A673 (cell line): ENCODE measurements around the gene RNU6-7. TPM values are rescaled to one million over a fixed set of nuclear protein-coding genes. Genes with fewer than 3 reads are reported as not detected.

ENCODE experiments used
- BruUV-seq: library from RNA; stranded (reverse); fragments of 400-500 nt; replicated peaks from 2 replicates; lab custom pipeline; 2021; lab: Mats Ljungman, UMichigan
- CTCF ChIA-PET: fragments of 300-600 bp; sonication (Branson Sonifier 250); formaldehyde crosslinking; loops from one replicate; lab custom pipeline; 2022; ENCODE audit warnings: antibody characterized with exemption; lab: Charles Lee
- POLR2A ChIA-PET: fragments of 300-600 bp; sonication (Branson Sonifier 250); formaldehyde crosslinking; loops from one replicate; lab custom pipeline; 2022; ENCODE audit warnings: antibody characterized with exemption; ENCODE audit not compliant: low non-redundant PET; lab: Charles Lee
- DNase-seq: peaks from one replicate; pipeline ENCODE4 v3.0.0-alpha.2; 2015; ENCODE audit warnings: low spot score
- H3K27ac ChIP-seq: fragments of 200-600 bp; sonication (generic); 2 replicates; pipeline ENCODE4 v1.5.1; 2016; ENCODE audit warnings: mixed run types, low read depth, mild to moderate bottlenecking, mixed read lengths, antibody characterized with exemption, low read length; ENCODE audit not compliant: poor library complexity, severe bottlenecking
- H3K27me3 ChIP-seq: fragments of 200-600 bp; sonication (generic); replicated peaks from 2 replicates; pipeline ENCODE4 v1.6.1; 2017; ENCODE audit warnings: mixed run types, low read depth, mild to moderate bottlenecking, mixed read lengths, antibody characterized with exemption, low read length; ENCODE audit not compliant: insufficient read depth, poor library complexity
- H3K36me3 ChIP-seq: fragments of 200-600 bp; sonication (generic); 2 replicates; pipeline ENCODE4 v1.6.1; 2016; ENCODE audit warnings: mixed run types, mild to moderate bottlenecking, mixed read lengths, antibody characterized with exemption, low read length; ENCODE audit not compliant: insufficient read depth, poor library complexity, severe bottlenecking
- H3K4me1 ChIP-seq: fragments of 200-600 bp; sonication (generic); 2 replicates; pipeline ENCODE4 v1.6.1; 2017; ENCODE audit warnings: mixed run types, mild to moderate bottlenecking, mixed read lengths, antibody characterized with exemption, low read length; ENCODE audit not compliant: insufficient read depth, poor library complexity, severe bottlenecking
- H3K4me3 ChIP-seq: fragments of 200-600 bp; sonication (generic); 2 replicates; pipeline ENCODE4 v1.5.1; 2016; ENCODE audit warnings: low read depth, mixed run types, mild to moderate bottlenecking, mixed read lengths, low read length; ENCODE audit not compliant: poor library complexity, severe bottlenecking
- H3K9me3 ChIP-seq: fragments of 200-600 bp; sonication (generic); 2 replicates; pipeline ENCODE4 v1.6.1; 2016; ENCODE audit warnings: mixed run types, low read depth, mild to moderate bottlenecking, mixed read lengths, antibody characterized with exemption, low read length; ENCODE audit not compliant: poor library complexity, severe bottlenecking
- CTCF ChIP-seq: fragments of 300-800, 200-600 bp; sonication (generic); conservative IDR thresholded peaks from 2 replicates; pipeline ENCODE4 v1.5.1; 2017; ENCODE audit warnings: low read depth, mild to moderate bottlenecking, antibody characterized with exemption, low read length, moderate library complexity, mixed read lengths
- EZH2 ChIP-seq: fragments of 200-600 bp; sonication (generic); IDR thresholded peaks from 2 replicates; pipeline ENCODE4 v1.6.1; 2017; ENCODE audit warnings: borderline replicate concordance, low read depth, mild to moderate bottlenecking, mixed read lengths, antibody characterized with exemption, low read length; ENCODE audit not compliant: poor library complexity, severe bottlenecking
- intact Hi-C: fragments of 100-400 bp; cut with micrococcal nuclease; formaldehyde crosslinking; loops from one replicate; pipeline ENCODE4 v1.10.0; 2022; ENCODE audit not compliant: unreplicated experiment
- total RNA-seq: library from RNA; stranded (reverse); gene quantifications from 2 replicates; pipeline ENCODE4 v1.2.3, GENCODE V29; 2021

RNU6-7 gene
- total RNA-seq, 1 experiment from 2014 or later, result not detected

- BruUV-seq, result no TSS peak
- Histone ChIP-seq H3K27ac (no peak overlapping the region), H3K36me3 (no peaks in the 10 kb centered on the region), H3K4me1 (no peaks in the 10 kb centered on the region), H3K4me3 (no peak overlapping the region), H3K27me3 (no peaks in the 10 kb centered on the region), H3K9me3 (no peaks in the 10 kb centered on the region)
- TF ChIP-seq EZH2 (no peak), CTCF (no peak)
- intact Hi-C loops, result no loop called here
- ChIA-PET CTCF (no interaction called here), POLR2A (no interaction called here)
- no peak for DNase-seq
Measured at GRCh38 chr14:32230695-32231280, 28.9 kb downstream of the RNU6-7 start.

GRCh38 chr14:32232481-32232880 is 30.6 kb downstream of the RNU6-7 start:
- Histone ChIP-seq H3K4me3 (no peak overlapping the region), H3K27me3 (no peaks in the 10 kb centered on the region), H3K4me1 (no peaks in the 10 kb centered on the region), H3K9me3 (no peaks in the 10 kb centered on the region), H3K27ac (no peak overlapping the region), H3K36me3 (no peaks in the 10 kb centered on the region)
- TF ChIP-seq EZH2 (no peak), CTCF (no peak)
- ChIA-PET CTCF (no interaction called here), POLR2A (no interaction called here)
- BruUV-seq, result no TSS peak
- intact Hi-C loops, result no loop called here
- DNase-seq, result no peak

GRCh38 chr14:32233260-32233659 is 31.4 kb downstream of the RNU6-7 start:
- Histone ChIP-seq H3K27me3 (no peaks in the 10 kb centered on the region), H3K36me3 (no peaks in the 10 kb centered on the region), H3K27ac (no peak overlapping the region), H3K4me3 (no peak overlapping the region), H3K9me3 (no peaks in the 10 kb centered on the region), H3K4me1 (no peaks in the 10 kb centered on the region)
- no peak for DNase-seq
- intact Hi-C loops, result no loop called here
- ChIA-PET CTCF (no interaction called here), POLR2A (no interaction called here)
- no TSS peak for BruUV-seq
- no peak for TF ChIP-seq EZH2
- no peak for TF ChIP-seq CTCF
